HL-60/S4 (cell line): Measurements from ENCODE around the gene MAS1.
"Not testable (repeated sequence)": the region's sequence is repeated elsewhere in the genome, so short reads cannot be mapped to it uniquely, and the experiment has no call there.

ENCODE experiments used
- in situ Hi-C: fragments of 300-500 bp; cut with MboI; formaldehyde crosslinking; loops from 2 replicates; pipeline ENCODE4 v1.14.3; 2022; ENCODE audit warnings: low sequenced_read_pairs

The MAS1 gene

GRCh38 chr6:159890792-159891191 is at the start of gene MAS1:
Gene MAS1 (plus strand): TSS chr6:159890988. CDS start chr6:159906956, 15,968 bp downstream.
- in situ Hi-C loops = no loop called here

GRCh38 chr6:159842035-159842434 is 48.8 kb upstream of the MAS1 start:
- in situ Hi-C loops = no loop called here

- in situ Hi-C loops = no loop called here
Measured at GRCh38 chr6:159844737-159845645, 45.8 kb upstream of the MAS1 start.

- in situ Hi-C loops = not testable (repeated sequence)
Measured at GRCh38 chr6:159848552-159848951, 42.2 kb upstream of the MAS1 start.

- in situ Hi-C loops = not testable (repeated sequence)
Measured at GRCh38 chr6:159849851-159850250, 40.9 kb upstream of the MAS1 start.

- in situ Hi-C loops = no loop called here
Measured at GRCh38 chr6:159852877-159853276, 37.9 kb upstream of the MAS1 start.

- in situ Hi-C loops = no loop called here
Measured at GRCh38 chr6:159853754-159854153, 37.0 kb upstream of the MAS1 start.

- in situ Hi-C loops = no loop called here
Measured at GRCh38 chr6:159854959-159855358, 35.8 kb upstream of the MAS1 start.

GRCh38 chr6:159858259-159858658 is 32.5 kb upstream of the MAS1 start:
- in situ Hi-C loops = no loop called here

- in situ Hi-C loops = no loop called here
Measured at GRCh38 chr6:159860482-159860881, 30.3 kb upstream of the MAS1 start.

GRCh38 chr6:159862103-159862502 is 28.7 kb upstream of the MAS1 start:
- in situ Hi-C loops = no loop called here

- in situ Hi-C loops = not testable (repeated sequence)
Measured at GRCh38 chr6:159863341-159863740, 27.4 kb upstream of the MAS1 start.

- in situ Hi-C loops = no loop called here
Measured at GRCh38 chr6:159865226-159865920, 25.4 kb upstream of the MAS1 start.

- in situ Hi-C loops = no loop called here
Measured at GRCh38 chr6:159866286-159867247, 24.2 kb upstream of the MAS1 start.

GRCh38 chr6:159871241-159871640 is 19.5 kb upstream of the MAS1 start:
- in situ Hi-C loops = loop anchor here (10.0 kb wide), 1 partner anchor 584 kb away; no protein-coding TSS in a partner anchor

GRCh38 chr6:159871906-159872305 is 18.9 kb upstream of the MAS1 start:
- in situ Hi-C loops = loop anchor here (10.0 kb wide), 1 partner anchor 583 kb away; no protein-coding TSS in a partner anchor

GRCh38 chr6:159874435-159874834 is 16.4 kb upstream of the MAS1 start:
- in situ Hi-C loops = loop anchor here (10.0 kb wide), 1 partner anchor 580 kb away; no protein-coding TSS in a partner anchor

- in situ Hi-C loops = loop anchor here (10.0 kb wide), 1 partner anchor 580 kb away; no protein-coding TSS in a partner anchor
Measured at GRCh38 chr6:159875194-159875593, 15.6 kb upstream of the MAS1 start.

GRCh38 chr6:159876242-159876641 is 14.5 kb upstream of the MAS1 start:
- in situ Hi-C loops = loop anchor here (10.0 kb wide), 1 partner anchor 579 kb away; no protein-coding TSS in a partner anchor

GRCh38 chr6:159877256-159877808 is 13.5 kb upstream of the MAS1 start:
- in situ Hi-C loops = loop anchor here (10.0 kb wide), 1 partner anchor 577 kb away; no protein-coding TSS in a partner anchor
